ENCODE data around the gene CCL18.

CCL18 gene

DNA sequence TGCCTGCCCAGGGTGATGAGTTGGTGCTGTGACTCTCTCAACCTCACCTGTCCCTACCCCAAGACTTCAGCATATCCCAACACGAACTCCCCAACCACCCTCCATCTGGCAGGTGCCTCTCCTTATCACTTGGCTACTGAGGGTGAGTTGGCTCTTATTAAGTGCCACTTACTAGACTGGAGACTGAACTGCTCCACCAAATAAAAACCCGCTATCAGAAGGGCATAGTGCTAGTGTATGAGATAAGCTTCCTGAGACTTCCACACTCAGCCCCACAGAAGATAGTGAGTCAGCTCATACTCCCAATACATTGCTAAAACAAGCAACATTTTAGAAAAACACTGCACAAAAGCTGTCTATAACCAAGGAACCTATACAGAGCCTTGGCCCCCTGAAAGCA is 16.0 kb upstream of the CCL18 start:
- H3K27me3 ChIP-seq: no peaks in the 10 kb centered on the region
- no peaks in the 10 kb centered on the region for H3K4me1 ChIP-seq
- intact Hi-C loops (cut with DNase I; ENCODE audit: low total_unique reads): no loop called here
- TF ChIP-seq, protein P1, sequence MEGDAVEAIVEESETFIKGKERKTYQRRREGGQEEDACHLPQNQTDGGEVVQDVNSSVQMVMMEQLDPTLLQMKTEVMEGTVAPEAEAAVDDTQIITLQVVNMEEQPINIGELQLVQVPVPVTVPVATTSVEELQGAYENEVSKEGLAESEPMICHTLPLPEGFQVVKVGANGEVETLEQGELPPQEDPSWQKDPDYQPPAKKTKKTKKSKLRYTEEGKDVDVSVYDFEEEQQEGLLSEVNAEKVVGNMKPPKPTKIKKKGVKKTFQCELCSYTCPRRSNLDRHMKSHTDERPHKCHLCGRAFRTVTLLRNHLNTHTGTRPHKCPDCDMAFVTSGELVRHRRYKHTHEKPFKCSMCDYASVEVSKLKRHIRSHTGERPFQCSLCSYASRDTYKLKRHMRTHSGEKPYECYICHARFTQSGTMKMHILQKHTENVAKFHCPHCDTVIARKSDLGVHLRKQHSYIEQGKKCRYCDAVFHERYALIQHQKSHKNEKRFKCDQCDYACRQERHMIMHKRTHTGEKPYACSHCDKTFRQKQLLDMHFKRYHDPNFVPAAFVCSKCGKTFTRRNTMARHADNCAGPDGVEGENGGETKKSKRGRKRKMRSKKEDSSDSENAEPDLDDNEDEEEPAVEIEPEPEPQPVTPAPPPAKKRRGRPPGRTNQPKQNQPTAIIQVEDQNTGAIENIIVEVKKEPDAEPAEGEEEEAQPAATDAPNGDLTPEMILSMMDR (IDR thresholded peaks at IDR 0.05): no peak
- no peak overlapping the region for H3K27ac ChIP-seq
- H3K9me3 ChIP-seq: peaks cover 3 to 20% (median 16%) of the 10 kb centered on the region in 3 donors
- H3K36me3 ChIP-seq: no peaks in the 10 kb centered on the region
- no peak for DNase-seq
- no peak overlapping the region for H3K4me3 ChIP-seq

DNA sequence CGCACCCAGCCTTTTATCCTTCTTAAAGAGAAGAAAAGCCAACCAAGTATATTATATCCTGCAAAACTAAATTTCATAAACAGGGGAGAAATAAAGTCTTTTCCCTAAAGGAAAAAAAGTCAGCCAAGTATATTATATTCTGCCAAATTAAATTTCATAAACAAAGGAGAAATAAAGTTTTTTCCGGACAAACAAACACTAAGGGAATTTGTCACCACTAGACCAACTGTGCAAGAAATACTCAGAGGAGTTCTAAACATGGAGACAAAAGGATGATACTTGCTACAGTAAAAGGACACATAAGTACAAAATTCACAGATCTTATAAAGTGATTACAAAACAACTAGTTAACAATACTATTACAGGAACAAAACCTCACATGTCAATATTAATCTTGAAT is 14.4 kb upstream of the CCL18 start:
- TF ChIP-seq, protein P1 (IDR thresholded peaks at IDR 0.05): no peak
- no peak overlapping the region for H3K4me3 ChIP-seq
- intact Hi-C loops (cut with DNase I; ENCODE audit: low total_unique reads): no loop called here
- H3K27me3 ChIP-seq: no peaks in the 10 kb centered on the region
- no peaks in the 10 kb centered on the region for H3K4me1 ChIP-seq
- peaks cover 3 to 20% (median 16%) of the 10 kb centered on the region in 3 donors for H3K9me3 ChIP-seq
- no peaks in the 10 kb centered on the region for H3K36me3 ChIP-seq
- H3K27ac ChIP-seq: no peak overlapping the region
- DNase-seq: no peak

DNA sequence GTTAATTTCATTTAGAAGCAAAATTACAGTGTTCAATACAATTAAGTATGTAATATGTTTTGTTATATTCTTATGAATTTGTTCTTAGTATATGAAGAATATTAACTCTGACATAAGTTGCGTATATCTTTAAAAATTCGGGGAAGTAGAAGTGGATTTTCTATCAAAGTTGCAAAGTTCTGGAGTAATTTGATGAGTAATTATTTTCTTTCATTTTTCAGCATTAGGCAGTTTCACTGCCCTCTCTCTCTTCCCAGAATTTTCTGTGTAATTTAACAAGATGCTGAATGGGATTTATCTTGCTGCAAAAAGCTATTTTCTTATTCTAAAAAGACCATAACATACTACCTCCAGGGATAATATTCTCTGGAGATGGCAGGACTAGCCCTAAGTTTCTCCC is 8.9 kb upstream of the CCL18 start:
- Histone ChIP-seq H3K36me3 (no peaks in the 10 kb centered on the region), H3K4me3 (no peak overlapping the region), H3K9me3 (peaks cover 0 to 7% (median 3%) of the 10 kb centered on the region in 3 donors), H3K27ac (no peak overlapping the region), H3K4me1 (no peaks in the 10 kb centered on the region), H3K27me3 (no peaks in the 10 kb centered on the region)
- intact Hi-C loops (cut with DNase I; ENCODE audit: low total_unique reads): no loop called here
- DNase-seq: no peak
- TF ChIP-seq, protein P1 (IDR thresholded peaks at IDR 0.05): no peak

DNA sequence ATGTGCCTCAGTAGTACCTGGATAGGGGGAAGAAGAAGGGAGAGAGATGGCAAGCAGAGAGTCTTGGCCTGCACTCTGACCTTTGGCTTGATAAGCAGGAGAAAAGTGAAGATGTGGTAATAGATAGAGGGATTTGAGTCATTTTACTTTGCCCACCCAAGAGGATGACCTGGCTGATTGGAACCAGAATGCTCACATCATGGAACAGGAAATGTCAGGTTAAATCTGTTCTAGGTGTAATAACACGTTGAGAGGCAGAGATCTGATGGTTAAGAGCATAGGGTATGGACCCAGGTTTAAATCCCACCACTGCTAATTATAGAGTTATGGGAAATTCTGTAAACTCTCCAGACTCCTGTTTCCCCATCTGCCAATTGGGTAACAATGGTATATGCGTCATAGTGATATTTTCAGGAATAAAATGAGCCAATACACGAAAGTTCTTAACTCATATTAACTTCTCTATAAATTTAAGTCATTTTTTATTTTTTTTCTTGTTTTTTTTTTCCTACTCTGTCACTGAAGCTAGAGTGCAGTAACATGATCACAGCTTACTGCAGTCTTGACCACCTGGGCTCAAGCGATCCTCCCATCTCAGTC is 8.1 kb upstream of the CCL18 start:
- DNase-seq: no peak
- Histone ChIP-seq H3K4me1 (no peaks in the 10 kb centered on the region), H3K9me3 (peaks cover 0 to 3% (median 0%) of the 10 kb centered on the region in 3 donors), H3K27me3 (no peaks in the 10 kb centered on the region), H3K36me3 (no peaks in the 10 kb centered on the region), H3K27ac (no peak overlapping the region), H3K4me3 (no peak overlapping the region)
- intact Hi-C loops (cut with DNase I; ENCODE audit: low total_unique reads): no loop called here
- TF ChIP-seq, protein P1 (IDR thresholded peaks at IDR 0.05): no peak

DNA sequence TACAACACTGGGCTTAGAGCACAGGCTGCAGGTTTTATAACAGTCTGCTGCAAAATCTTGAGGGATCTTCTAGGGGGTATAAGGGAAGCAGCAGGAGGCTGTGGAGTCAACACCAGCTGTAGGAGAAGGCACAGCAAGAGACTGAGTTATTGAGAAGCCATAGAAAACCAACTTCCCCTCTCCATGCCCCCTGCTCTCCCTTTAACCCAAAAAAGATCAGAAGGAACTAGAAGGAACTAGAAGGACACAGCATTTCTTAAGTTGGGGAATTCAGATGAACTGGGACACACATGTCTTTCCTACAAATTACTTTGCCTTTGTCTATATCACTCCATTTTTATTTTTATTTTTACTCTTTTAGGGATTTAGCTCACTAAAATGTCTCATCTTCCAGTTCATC is 6.2 kb upstream of the CCL18 start:
- no peak overlapping the region for H3K4me3 ChIP-seq
- H3K27ac ChIP-seq: no peak overlapping the region
- no peak for DNase-seq
- H3K4me1 ChIP-seq: no peaks in the 10 kb centered on the region
- no peaks in the 10 kb centered on the region for H3K27me3 ChIP-seq
- no peaks in the 10 kb centered on the region for H3K9me3 ChIP-seq
- intact Hi-C loops (cut with DNase I; ENCODE audit: low total_unique reads): no loop called here
- TF ChIP-seq, protein P1 (IDR thresholded peaks at IDR 0.05): no peak
- no peaks in the 10 kb centered on the region for H3K36me3 ChIP-seq

DNA sequence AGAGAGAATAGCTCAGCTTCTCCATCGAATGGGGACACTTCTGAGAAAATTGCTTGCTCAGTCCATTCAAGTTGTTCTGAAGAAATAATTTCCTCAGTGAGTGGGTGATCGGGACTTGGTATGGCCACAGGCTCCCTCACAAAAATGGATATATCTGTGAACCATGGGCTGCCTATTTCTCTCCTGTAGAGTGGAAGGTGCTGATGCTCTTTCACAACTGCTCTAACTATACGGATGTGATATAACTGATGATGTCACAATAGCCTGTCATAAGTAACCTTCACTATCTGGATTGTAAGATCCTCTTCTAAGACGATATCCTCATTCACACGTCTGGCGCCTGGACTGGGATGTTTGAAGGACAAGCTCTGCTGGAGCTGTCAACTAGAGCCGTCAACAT is 4.7 kb upstream of the CCL18 start:
- H3K27me3 ChIP-seq: no peaks in the 10 kb centered on the region
- intact Hi-C loops (cut with DNase I; ENCODE audit: low total_unique reads): no loop called here
- H3K36me3 ChIP-seq: no peaks in the 10 kb centered on the region
- H3K4me3 ChIP-seq: no peak overlapping the region
- TF ChIP-seq, protein P1 (IDR thresholded peaks at IDR 0.05): no peak
- no peaks in the 10 kb centered on the region for H3K4me1 ChIP-seq
- H3K27ac ChIP-seq: no peak overlapping the region
- no peak for DNase-seq
- no peaks in the 10 kb centered on the region for H3K9me3 ChIP-seq

Measured in tibial artery (tissue), 4 donors.